GM21381 (cell line): ENCODE measurements around the gene HTR3A.

Source experiments
- ATAC-seq: cut with Tn5 transposase; IDR thresholded peaks from one replicate; pipeline ENCODE4 v1.9.1; 2021; ENCODE audit warnings: mild to moderate bottlenecking, moderate library complexity; ENCODE audit not compliant: unreplicated experiment

HTR3A gene

GRCh38 chr11:113977701-113978100, 2.8 kb downstream of the HTR3A start:
- ATAC-seq, result no peak

GRCh38 chr11:113979431-113979830, 4.5 kb downstream of the HTR3A start:
- ATAC-seq, result no peak

DNA sequence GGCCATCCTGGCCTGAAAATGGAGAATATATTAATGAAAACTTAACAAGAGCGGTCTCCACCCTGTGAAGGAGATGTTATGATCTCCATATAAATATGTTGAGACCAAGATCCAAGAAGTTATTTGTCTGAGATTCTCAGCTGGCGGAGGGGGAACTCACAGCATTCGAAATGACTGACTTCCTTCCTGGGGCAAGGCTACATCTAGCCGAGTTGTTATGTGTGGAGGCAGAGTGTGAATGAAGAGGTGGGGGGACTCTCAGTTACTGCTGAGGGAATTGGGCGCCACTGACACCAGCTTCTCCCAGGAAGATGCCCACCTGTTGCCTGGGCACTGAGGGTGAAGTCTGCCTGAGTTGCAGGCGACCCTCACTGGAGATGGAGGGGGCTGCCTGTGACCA, 5.9 kb downstream of the HTR3A start:
- no peak for ATAC-seq

DNA sequence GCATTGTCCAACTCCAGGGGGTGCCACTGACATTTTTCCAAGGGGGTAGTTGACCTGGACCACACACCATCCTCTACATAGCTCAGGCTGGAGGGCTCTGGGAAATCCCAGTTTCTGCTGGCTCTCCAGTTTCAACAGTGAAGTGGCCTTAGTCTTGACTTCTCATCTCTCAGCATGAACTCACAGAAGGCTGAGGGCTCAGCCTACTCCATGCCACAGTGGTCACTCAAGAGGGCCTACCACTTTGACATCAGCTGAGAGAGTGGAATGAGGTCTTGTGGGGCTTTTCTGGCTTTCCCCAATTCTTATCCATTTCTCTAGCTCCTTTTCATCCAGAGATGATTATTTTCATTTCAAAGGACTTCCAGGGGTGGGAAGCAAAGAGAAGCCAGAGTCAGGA, 7.4 kb downstream of the HTR3A start:
- ATAC-seq, result no peak

- ATAC-seq, result no peak
These were observed 9.9 kb downstream of the HTR3A start for GRCh38 chr11:113984781-113985180.

DNA sequence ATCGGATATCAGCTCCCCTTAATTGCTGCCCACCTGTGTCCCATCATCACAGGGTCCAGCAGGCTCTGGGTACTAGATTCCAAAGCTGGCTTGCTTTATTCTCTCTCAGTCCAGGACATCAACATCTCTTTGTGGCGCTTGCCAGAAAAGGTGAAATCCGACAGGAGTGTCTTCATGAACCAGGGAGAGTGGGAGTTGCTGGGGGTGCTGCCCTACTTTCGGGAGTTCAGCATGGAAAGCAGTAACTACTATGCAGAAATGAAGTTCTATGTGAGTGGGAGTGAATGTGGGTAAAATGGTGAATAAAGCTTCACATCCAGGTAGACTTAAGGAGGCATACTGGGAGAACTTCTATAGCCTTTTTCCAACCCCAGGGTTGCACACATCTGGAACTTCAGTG, 11.0 kb downstream of the HTR3A start:
- no peak for ATAC-seq

DNA sequence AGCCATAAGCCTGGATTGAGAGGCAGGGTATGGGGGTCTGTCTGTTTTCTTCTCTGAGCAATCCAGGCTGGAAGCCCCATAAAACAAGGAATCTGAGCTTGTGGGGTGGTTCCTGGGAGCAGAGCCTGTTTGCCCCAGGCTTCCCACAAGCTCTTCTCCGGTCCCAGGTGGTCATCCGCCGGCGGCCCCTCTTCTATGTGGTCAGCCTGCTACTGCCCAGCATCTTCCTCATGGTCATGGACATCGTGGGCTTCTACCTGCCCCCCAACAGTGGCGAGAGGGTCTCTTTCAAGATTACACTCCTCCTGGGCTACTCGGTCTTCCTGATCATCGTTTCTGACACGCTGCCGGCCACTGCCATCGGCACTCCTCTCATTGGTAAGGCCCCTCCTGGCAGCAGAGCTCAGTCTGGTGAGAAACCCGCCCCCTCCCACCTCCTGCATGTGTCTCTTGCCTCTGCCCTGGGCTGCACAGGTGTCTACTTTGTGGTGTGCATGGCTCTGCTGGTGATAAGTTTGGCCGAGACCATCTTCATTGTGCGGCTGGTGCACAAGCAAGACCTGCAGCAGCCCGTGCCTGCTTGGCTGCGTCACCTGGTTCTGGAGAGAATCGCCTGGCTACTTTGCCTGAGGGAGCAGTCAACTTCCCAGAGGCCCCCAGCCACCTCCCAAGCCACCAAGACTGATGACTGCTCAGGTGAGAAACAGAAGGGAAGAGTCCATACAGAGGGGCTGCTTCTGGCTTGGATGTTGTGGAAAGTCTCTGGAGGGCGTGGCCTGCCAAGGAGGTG, 11.6 kb downstream of the HTR3A start:
- ATAC-seq, result no peak

- ATAC-seq, result no peak
These were observed 14.5 kb downstream of the HTR3A start for GRCh38 chr11:113989381-113989780.

GRCh38 chr11:113989916-113990315, 15.0 kb downstream of the HTR3A start:
- ATAC-seq, result no peak

- ATAC-seq, result no peak
These were observed 16.3 kb downstream of the HTR3A start for GRCh38 chr11:113991170-113991569.

GRCh38 chr11:113991718-113992458, 17.0 kb downstream of the HTR3A start:
- no peak for ATAC-seq

DNA sequence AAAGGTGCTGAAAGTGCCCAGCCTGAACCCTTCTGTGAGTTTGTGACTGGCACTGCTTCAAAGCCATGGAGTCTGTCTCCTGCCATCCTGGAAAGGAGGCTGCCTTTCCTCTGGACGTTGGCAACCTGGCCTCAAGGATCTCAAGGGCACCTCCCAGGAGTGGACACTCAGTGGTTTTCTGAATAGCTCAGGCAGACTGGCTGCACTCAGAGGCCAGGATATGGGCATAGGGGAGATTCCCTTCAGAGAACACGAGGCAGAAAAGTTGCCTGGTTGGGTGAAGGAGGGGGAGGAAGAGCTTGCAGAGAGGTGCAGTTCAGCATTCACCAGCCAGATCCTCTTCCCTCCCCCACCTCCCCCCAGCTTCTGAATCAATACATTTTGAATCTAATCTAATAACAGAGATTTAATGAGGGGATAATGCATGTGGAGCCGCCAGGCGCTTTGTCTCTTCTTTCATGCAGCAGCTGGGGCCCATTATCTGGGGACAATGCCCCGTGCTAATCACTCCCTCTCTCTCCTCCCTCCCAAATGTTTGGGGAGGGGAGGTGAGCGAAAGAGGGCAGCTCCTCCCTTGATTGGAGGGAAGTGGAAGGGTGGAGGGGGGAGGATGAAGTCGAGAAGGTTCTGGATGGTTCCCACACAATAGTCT, 17.7 kb downstream of the HTR3A start:
- ATAC-seq, result no peak

DNA sequence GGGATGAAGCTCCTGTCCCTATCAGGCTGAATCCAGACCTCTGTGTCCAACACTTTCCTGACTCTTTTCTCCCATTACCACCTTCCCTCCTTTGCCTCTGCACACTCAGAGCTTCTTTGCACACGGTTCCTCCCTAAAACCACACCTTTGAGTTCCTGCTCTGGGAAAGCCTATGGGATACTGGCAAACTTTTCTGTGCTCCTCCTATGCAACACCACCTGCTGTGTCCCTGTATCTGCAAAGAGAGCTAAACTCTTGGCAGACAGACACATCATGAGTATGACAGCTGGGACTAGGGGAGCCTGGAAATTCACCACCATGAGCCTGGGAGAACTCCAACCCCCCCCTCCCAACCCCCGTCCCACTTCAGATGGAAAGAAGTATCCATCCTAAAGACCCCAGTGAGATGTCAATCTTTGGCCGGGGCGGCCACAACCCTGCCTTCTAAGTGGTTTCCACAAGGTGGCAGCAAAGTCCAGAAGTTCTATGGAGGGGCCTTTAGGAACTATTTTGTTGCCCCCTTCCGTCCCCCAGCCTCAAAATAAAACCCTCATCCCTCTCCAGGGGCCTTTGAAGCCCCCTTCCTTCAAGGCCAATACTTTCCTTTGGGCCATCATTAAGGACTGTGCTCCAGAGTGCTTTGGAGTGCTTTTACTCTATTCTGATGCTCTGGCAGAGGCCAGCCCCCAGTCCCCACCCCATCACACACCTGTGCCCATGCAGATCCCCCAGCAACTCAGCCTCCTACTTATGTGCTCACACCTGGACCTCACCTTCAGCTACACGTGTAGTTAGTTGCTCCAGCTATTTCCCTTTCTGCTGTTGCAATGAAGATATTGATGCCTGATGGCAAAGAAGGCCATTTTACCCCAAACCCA, 19.4 kb downstream of the HTR3A start:
- no peak for ATAC-seq

- no peak for ATAC-seq
These were observed 22.6 kb downstream of the HTR3A start for GRCh38 chr11:113997473-113997872.

DNA sequence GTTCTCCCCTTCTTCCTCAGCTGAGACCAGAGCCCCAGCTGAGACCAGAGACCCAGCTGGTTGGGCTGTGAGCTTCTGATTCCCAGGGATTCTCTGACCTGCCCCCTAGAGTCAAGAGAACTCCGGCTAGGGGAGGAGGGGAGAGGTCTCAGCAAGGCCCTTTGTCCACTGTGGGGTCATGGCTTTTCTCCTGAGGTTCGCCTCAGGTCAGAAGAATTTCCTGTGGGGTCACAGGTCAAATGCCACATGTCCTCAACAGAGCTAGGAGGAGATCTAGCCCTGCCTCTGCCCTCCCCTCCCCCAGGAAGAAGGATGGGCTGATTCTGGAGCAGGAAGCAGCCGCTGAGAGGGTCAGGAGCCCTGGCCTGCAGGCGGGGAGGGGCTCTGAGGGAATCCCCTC, 23.7 kb downstream of the HTR3A start:
- ATAC-seq, result no peak

DNA sequence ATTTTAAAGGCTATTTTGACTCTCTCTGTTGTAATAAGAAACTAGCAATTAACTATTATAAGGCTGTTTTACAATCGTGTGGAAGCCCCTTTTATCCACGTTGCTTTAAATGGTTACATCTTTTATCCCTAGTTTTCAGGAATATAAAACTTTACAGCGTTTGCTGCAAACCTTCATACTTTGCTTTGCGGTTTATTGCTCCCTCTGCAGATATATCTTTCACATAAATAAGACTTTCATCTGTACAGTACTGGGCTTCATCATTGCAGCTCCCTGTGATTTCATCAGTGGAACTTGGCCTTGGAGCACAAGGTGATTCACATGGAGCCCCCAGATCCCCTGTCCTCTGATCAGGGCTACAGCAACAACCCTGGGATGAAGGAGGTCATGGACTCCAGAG, 25.6 kb downstream of the HTR3A start:
- ATAC-seq, result no peak

GRCh38 chr11:114001416-114001815, 26.5 kb downstream of the HTR3A start:
- ATAC-seq, result no peak

GRCh38 chr11:114008331-114008730, 33.4 kb downstream of the HTR3A start:
- no peak for ATAC-seq

DNA sequence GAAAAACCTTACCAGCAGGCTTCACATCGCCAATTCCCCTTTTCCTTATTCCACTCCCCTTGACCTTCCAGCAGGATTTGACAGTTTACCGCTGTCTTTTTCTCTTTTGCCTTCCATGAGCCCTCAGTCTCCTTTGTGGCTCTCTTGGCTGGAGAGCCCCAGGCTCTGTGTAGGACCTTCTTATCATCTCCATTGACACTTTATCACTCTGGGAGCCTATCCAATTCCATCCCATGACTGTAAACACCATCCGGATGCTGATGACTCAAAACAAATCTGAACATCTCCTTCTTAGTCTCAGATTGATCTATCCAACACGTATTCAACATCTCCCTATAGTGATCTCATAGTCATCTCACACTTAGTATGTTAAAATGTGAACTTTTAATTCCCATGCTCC, 36.0 kb downstream of the HTR3A start:
- ATAC-seq, result no peak

GRCh38 chr11:114011443-114011842, 36.5 kb downstream of the HTR3A start:
- ATAC-seq, result no peak

DNA sequence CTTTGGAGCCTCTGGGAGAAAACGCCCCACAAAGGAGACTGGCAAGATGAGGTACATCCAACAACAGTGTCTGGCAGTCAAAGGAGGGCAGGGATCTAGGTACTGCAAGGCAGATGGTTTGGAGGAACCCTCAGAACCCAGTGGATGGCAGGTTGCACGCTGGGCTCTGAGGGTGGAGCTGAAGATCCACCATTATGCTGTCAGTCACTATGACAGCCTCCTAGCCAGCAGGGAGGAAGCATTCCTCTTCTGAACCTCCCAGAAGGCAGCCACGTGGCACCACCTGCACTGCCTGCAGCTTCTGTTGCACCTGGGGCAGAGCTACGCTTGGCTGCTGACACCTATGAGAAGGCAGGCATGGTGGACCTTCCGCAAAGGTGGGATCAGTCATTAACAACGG, 40.2 kb downstream of the HTR3A start:
- no peak for ATAC-seq
